GM18861 (cell line): Measurements from ENCODE around the gene PHACTR2.
"Not testable (repeated sequence)": the region's sequence is repeated elsewhere in the genome, so short reads cannot be mapped to it uniquely, and the experiment has no call there.

Experiments
- ATAC-seq: cut with Tn5 transposase; IDR thresholded peaks from one replicate; pipeline ENCODE4 v1.9.1; 2021; ENCODE audit not compliant: unreplicated experiment

The PHACTR2 gene

DNA sequence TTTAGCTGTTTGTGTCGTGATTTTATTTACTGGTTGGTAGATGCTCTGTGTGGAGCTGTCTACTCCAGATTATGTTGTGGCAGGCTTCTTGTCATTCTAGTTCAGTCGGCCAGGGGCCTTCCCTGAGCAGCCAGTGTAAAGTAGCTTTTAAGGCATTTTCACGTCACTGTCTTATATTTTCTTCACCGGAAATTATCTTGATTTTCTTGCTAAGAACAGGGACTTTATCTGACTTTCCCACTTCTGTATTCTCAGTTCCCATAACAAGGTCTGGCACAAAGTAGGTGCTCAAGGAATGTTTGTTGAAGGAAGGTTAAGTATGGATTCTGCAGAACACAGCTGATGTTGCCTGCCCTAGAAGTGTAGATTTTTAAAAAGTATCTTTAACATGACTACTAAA is 166.2 kb downstream of the PHACTR2 start:
- no peak for ATAC-seq

GRCh38 chr6:143845033-143845432 is 167.3 kb downstream of the PHACTR2 start:
- no peak for ATAC-seq

- ATAC-seq: not testable (repeated sequence)
These were observed 173.9 kb downstream of the PHACTR2 start for GRCh38 chr6:143851706-143852105.

DNA sequence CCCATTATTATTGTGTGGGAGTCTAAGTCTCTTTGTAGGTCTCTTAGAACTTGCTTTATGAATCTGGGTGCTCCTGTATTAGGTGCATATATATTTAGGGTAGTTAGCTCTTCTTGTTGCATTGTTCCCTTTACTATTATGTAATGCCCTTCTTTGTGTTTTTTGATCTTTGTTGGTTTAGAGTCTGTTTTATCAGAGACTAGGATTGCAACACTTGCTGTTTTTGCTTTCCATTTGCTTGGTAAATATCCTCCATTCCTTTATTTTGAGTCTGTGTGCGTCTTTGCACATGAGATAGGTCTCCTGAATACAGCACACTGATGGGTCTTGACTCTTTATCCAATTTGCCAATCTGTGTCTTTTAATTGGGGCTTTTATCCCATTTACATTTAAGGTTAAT is 177.3 kb downstream of the PHACTR2 start:
- ATAC-seq: not testable (repeated sequence)

- not testable (repeated sequence) for ATAC-seq
These were observed 179.0 kb downstream of the PHACTR2 start for GRCh38 chr6:143856762-143857161.

GRCh38 chr6:143857651-143858050 is 179.9 kb downstream of the PHACTR2 start:
- ATAC-seq: no peak

DNA sequence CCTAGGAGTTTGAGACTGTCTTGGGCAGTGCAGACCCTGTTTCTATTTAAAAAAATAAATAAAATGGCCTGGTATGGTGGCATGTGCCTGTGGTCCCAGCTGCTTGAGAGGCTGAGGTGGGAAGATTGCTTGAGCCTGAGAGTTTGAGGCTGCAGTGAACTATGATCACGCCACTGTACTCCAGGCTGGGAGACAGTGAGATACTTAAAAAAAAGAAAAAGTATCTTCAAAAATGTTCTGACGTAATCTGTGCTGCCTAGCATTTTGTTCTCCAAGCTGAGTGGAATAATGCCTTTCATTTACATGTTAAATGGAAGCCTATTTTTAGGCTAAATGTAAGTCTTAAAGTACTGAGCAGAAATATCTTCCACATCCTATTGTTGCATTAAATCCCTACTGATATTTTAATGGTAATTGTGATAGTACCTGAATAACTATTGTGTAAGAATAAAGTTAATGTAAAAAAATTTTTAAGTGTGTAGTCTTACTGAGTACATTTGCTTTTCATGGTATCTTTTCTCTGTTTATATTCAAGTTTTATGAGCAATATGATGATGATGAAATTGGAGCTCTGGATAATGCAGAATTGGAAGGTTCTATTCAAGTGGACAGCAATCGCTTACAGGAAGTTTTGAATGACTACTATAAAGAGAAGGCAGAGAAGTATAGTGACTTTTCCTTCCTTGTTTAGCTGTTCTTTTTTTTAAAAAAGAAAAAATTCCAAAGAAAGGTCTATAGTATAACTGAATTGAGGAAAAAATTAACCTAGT is 182.3 kb downstream of the PHACTR2 start:
- no peak for ATAC-seq

- no peak for ATAC-seq
These were observed 186.0 kb downstream of the PHACTR2 start for GRCh38 chr6:143863771-143864170.

- no peak for ATAC-seq
These were observed 186.5 kb downstream of the PHACTR2 start, which contains the start of gene ZC2HC1B for GRCh38 chr6:143864234-143864633. Gene ZC2HC1B (plus strand): TSS chr6:143864474. CDS start chr6:143864540, 66 bp downstream.

DNA sequence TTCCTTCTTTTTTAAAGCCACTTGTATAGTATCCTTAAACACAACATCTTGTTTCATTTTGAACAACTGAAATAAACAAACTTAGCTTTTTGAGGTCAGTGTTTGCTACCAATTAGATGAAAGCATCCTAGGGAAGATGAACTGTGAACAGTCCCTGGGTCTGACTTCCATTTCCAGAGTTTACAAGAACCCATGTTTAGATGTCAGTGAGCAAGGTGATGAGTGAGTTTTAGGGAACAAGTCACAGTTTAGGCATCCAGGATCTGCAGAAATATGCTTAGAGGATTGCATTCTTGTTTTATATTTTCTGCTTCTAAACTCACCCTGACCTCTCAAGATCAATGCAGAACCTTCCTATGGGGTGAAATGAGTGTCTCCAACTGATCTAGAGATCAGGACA is 189.5 kb downstream of the PHACTR2 start:
- ATAC-seq: no peak

- ATAC-seq: not testable (repeated sequence)
These were observed 191.0 kb downstream of the PHACTR2 start for GRCh38 chr6:143868808-143869207.

DNA sequence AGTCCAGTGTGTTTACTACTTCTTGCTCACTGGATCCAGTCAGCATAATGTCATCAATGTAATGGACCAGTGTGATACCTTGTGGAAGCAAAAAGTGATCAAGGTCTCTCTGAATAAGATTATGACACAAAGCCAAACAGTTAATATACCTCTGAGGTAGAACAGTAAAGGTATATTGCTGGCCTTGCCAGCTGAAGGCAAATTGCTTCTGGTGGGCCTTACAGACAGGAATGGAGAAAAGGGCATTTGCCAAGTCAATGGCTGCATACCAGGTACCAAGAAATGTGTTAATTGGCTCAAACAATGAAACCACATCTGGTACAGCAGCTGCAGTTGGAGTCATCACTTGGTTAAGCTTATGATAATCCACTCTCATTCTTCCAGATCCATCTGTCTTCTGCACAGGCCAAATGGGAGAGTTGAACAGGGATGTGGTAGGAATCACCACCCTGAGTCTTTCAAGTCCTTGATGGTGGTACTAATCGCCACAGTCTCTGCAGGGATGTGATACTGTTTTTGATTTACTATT is 193.5 kb downstream of the PHACTR2 start:
- ATAC-seq: not testable (repeated sequence)

- ATAC-seq: peak; percentile 99
These were observed 194.4 kb downstream of the PHACTR2 start for GRCh38 chr6:143872201-143872600.

DNA sequence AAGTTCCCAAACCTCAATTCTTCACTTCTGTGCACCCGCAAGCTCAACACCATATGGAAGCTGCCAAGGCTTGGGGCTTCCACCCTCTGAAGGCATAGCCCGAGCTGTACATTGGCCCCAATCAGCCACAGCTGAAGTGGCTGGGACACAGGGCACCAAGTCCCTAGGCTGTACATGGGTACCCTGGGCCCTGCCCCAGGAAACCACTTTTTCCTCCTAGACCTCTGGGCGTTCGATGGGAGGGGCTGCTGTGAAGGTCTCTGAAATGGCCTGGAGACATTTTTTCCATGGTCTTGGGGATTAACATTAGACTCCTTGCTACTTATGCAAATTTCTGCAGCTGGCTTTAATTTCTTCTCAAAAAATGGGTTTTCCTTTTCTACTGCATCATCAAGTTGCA is 195.8 kb downstream of the PHACTR2 start:
- ATAC-seq: not testable (repeated sequence)

DNA sequence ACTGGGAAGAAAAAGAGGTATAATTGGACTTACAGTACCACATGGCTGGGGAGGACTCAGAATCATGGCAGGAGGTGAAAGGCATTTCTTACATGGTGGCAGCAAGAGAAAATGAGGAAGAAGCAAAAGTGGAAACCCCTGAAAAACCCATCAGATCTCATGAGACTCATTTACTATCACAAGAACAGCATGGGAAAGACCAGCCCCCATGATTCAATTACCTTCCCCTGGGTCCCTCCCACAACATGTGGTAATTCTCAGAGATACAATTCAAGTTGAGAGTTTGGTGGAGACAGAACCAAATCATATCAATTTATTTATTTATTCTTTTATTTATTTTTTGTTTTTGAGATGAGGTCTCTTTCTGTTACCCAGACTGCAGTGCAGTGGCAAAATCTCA is 196.7 kb downstream of the PHACTR2 start:
- ATAC-seq: not testable (repeated sequence)

- no peak for ATAC-seq
These were observed 200.0 kb downstream of the PHACTR2 start for GRCh38 chr6:143877584-143878271.

DNA sequence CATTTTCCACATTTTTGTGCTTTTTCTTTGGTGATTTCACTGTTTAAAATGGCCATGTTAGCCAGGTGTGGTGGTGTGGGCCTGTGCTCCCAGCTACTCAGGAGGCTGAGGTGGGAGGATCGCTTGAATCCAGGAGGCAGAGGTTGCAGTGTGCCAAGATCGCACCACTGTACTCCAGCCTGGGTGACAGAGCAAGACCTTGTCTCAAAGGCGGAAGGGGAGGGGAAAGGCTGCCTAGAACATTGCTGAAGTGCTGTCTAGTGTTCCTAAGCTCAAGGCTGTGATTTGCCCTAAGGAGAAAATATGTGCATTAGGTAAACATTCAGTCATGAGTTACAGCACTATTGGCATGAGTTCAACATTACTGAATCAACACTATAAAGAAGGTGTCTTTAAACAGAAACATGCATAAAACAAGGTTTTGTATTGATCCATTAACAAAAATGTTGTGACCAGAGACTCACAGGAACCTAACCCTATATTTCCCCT is 200.6 kb downstream of the PHACTR2 start:
- ATAC-seq: no peak

GRCh38 chr6:143880412-143880811 is 202.6 kb downstream of the PHACTR2 start:
- no peak for ATAC-seq
